BLaER1 treated with 17β-estradiol and CSF1 and Interleukin-3, amounts not matched to agents 10 nM and 100 nM (cell line): Measurements from ENCODE around the gene LCORL.

Experiments used
- H3K27ac ChIP-seq, 11 experiments: shearing (Covaris generic); formaldehyde crosslinking; 2 replicates each; pipeline ENCODE4 v1.8.1; 2022
- H3K27me3 ChIP-seq, 11 experiments: shearing (Covaris generic); formaldehyde crosslinking; 2 replicates each; pipeline ENCODE4 v1.8.1; 2022
- H3K36me3 ChIP-seq, 11 experiments: shearing (Covaris generic); formaldehyde crosslinking; 2 replicates each; pipeline ENCODE4 v1.8.1; 2022
- H3K4me1 ChIP-seq, 10 experiments: shearing (Covaris generic); formaldehyde crosslinking; 2 replicates each; pipeline ENCODE4 v1.8.1; 2022
- H3K4me2 ChIP-seq, 11 experiments: shearing (Covaris generic); formaldehyde crosslinking; 2 replicates each; pipeline ENCODE4 v1.8.1; 2022
- H3K4me3 ChIP-seq, 10 experiments: shearing (Covaris generic); formaldehyde crosslinking; 2 replicates each; pipeline ENCODE4 v1.8.1; 2022
- H3K9ac ChIP-seq, 11 experiments: shearing (Covaris generic); formaldehyde crosslinking; 2 replicates each; pipeline ENCODE4 v1.8.1; 2022
- H3K9me3 ChIP-seq, 11 experiments: shearing (Covaris generic); formaldehyde crosslinking; replicated peaks in 1 of 11; 2 replicates each; pipeline ENCODE4 v1.8.1; 2022
- H4K20me1 ChIP-seq, 11 experiments: shearing (Covaris generic); formaldehyde crosslinking; 2 replicates each; pipeline ENCODE4 v1.8.1; 2022
- Cebpa-rat ChIP-seq, 11 experiments: shearing (Covaris generic); IDR thresholded peaks; 2 replicates each; pipeline ENCODE4 v1.8.1; 2022

The LCORL gene

DNA sequence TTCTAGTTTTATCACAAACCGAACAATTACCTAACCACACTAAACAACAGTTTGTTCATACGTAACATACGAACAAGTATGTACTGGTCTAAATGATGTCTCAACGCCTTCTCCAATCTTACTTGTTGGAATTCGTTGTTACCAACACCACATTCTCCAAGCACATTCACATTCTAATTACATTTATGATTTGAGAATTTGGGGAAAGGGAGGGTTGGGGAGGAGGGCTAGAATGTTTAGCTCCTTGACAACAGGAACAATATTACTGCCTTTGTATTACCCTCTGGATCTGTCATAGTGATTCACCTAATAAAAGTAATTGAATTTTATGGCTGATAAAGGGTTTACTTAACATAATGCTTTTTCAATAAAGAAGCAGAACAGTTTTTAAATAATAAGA, 24.4 kb downstream of the LCORL start:
- Histone ChIP-seq H3K9me3 (peaks cover 7 to 57% (median 36%) of the 10 kb centered on the region in 11 experiments; a peak in 20 of 22 replicates), H3K4me3 (no peak overlapping the region), H3K9ac (no peak overlapping the region), H3K4me2 (no peak overlapping the region), H3K4me1 (no peaks in the 10 kb centered on the region), H3K36me3 (peaks cover 0 to 32% (median 8%) of the 10 kb centered on the region in 11 experiments; a peak in 11 of 22 replicates), H3K27me3 (no peaks in the 10 kb centered on the region), H4K20me1 (peaks cover 0 to 91% (median 16%) of the 10 kb centered on the region in 11 experiments; a peak in 10 of 22 replicates), H3K27ac (no peak overlapping the region)
- TF ChIP-seq Cebpa-rat (IDR thresholded peaks at IDR 0.05): no peak

DNA sequence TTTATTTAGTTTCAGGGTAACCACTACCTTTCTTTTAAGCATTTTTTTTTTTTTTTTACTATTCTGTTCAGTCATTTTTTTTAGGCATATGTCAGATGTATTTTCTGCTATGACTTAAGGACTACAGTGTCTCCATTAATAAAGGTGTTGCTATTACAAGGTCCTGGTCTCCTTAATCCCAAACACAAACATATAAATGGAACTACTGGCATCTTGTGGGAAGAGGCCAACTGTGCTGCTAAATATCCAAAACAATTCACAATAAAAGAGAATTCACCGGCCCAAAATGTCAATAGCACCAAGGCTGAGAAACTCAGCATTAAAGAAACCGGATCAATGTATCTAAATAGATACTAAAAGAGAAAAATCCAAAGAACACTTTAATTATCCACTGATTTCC, 26.4 kb downstream of the LCORL start:
- Histone ChIP-seq H3K4me1 (no peaks in the 10 kb centered on the region), H3K36me3 (peaks cover under 1 to 39% (median 19%) of the 10 kb centered on the region in 11 experiments; a peak in 18 of 22 replicates), H3K9me3 (peaks cover 20 to 64% (median 45%) of the 10 kb centered on the region in 11 experiments), H3K4me2 (no peak overlapping the region), H3K27me3 (no peaks in the 10 kb centered on the region), H4K20me1 (peaks cover 0 to 82% (median 6%) of the 10 kb centered on the region in 11 experiments; a peak in 8 of 22 replicates), H3K27ac (no peak overlapping the region), H3K4me3 (no peak overlapping the region), H3K9ac (no peak overlapping the region)
- no peak for TF ChIP-seq Cebpa-rat (IDR thresholded peaks at IDR 0.05)

- no peak overlapping the region for H3K9ac ChIP-seq
- H3K4me3 ChIP-seq: 0 out of 20 replicates have a peak overlapping the region, but pooled peaks of 1 of the 10 experiments have one; percentile 8
- H3K27me3 ChIP-seq: no peaks in the 10 kb centered on the region
- H3K9me3 ChIP-seq: peaks cover 80 to 100% (median 97%) of the 10 kb centered on the region in 11 experiments
- peaks cover 33 to 84% (median 50%) of the 10 kb centered on the region in 11 experiments for H3K36me3 ChIP-seq
- no peak overlapping the region for H3K4me2 ChIP-seq
- H3K27ac ChIP-seq: no peak overlapping the region
- H4K20me1 ChIP-seq: 0 out of 22 replicates have a peak, but pooled peaks cover 0 to 4% (median 0%) of the 10 kb centered on the region in 11 experiments
- H3K4me1 ChIP-seq: no peaks in the 10 kb centered on the region
- no peak for TF ChIP-seq Cebpa-rat (IDR thresholded peaks at IDR 0.05)
Observed at GRCh38 chr4:17985832-17986231, 35.7 kb downstream of the LCORL start.

DNA sequence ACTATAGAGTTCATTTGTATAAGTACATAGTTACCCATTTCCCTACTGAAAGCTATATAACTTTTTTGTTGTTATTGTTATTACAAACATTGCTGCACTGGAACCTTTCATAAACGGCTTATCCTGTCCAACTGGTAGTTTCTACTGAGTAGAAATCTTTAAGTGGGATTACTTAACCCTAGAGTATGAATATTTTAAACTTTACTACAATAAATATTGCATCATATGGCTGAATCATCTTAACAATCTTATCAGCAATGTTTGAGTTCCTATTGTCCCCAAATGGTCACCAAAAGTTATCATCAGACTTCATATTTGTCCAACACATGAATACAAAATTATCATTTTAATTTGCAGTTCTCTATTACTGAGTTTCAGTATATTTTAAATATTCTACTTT, 40.5 kb downstream of the LCORL start:
- peaks cover 3 to 46% (median 20%) of the 10 kb centered on the region in 11 experiments; a peak in 21 of 22 replicates for H3K36me3 ChIP-seq
- peaks cover 0 to 23% (median 0%) of the 10 kb centered on the region in 11 experiments; a peak in 5 of 22 replicates for H4K20me1 ChIP-seq
- H3K27me3 ChIP-seq: no peaks in the 10 kb centered on the region
- no peak overlapping the region for H3K4me2 ChIP-seq
- peaks cover 49 to 85% (median 81%) of the 10 kb centered on the region in 11 experiments for H3K9me3 ChIP-seq
- no peak for TF ChIP-seq Cebpa-rat (IDR thresholded peaks at IDR 0.05)
- no peaks in the 10 kb centered on the region for H3K4me1 ChIP-seq
- no peak overlapping the region for H3K4me3 ChIP-seq
- no peak overlapping the region for H3K9ac ChIP-seq
- no peak overlapping the region for H3K27ac ChIP-seq

DNA sequence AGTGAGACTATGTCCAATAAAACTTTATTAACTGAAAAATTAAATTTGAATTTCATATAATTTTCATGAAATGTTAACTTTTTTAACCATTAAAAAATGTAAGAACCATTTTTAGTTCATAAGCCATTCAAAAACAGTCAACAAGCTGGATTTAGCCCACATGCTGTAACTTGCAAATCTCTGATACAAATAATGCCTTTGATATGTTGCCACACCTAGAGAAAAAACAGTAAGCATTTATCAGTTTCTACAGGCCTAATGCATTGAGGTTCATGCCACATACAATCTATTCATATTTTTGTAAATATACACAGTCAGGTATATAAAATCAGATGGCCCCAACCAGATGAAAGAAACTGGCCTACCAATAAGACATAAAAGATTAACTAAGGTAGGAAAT, 52.8 kb downstream of the LCORL start:
- Histone ChIP-seq H3K36me3 (peaks cover 5 to 40% (median 23%) of the 10 kb centered on the region in 11 experiments; a peak in 18 of 22 replicates), H3K27ac (no peak overlapping the region), H3K27me3 (no peaks in the 10 kb centered on the region), H3K4me1 (no peaks in the 10 kb centered on the region), H3K9ac (no peak overlapping the region), H4K20me1 (peaks cover 0 to 66% (median 2%) of the 10 kb centered on the region in 11 experiments; a peak in 7 of 22 replicates), H3K4me2 (no peak overlapping the region), H3K4me3 (no peak overlapping the region), H3K9me3 (peaks cover 0 to 3% (median 0%) of the 10 kb centered on the region in 11 experiments; a peak in 1 of 22 replicates)
- TF ChIP-seq Cebpa-rat (IDR thresholded peaks at IDR 0.05): no peak

GRCh38 chr4:17967078-17967477, 54.5 kb downstream of the LCORL start:
- no peak for TF ChIP-seq Cebpa-rat (IDR thresholded peaks at IDR 0.05)
- Histone ChIP-seq H3K4me2 (no peak overlapping the region), H3K9me3 (peaks cover 0 to 3% (median 0%) of the 10 kb centered on the region in 11 experiments; a peak in 1 of 22 replicates), H3K27ac (no peak overlapping the region), H3K4me3 (no peak overlapping the region), H3K27me3 (no peaks in the 10 kb centered on the region), H3K36me3 (peaks cover 6 to 46% (median 28%) of the 10 kb centered on the region in 11 experiments; a peak in 19 of 22 replicates), H3K9ac (no peak overlapping the region), H4K20me1 (peaks cover 0 to 68% (median 4%) of the 10 kb centered on the region in 11 experiments; a peak in 7 of 22 replicates), H3K4me1 (no peaks in the 10 kb centered on the region)

DNA sequence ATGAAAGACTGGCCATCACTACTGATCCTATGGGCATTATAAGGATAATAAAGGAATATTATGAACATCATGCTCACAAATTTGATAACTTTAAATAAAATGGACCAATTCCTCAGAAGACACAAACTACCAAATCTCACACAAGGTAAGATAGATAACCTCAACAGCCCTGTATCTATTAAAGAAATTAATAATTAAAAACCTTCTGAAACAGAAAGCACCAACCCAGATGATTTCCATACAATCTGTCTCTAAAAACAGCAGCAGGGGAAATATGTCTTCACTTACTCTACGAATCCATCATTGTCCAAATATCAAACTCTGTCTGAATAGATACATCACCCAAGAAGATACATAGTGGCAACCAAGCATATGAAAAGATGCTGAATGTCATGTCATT, 55.2 kb downstream of the LCORL start:
- no peak for TF ChIP-seq Cebpa-rat (IDR thresholded peaks at IDR 0.05)

DNA sequence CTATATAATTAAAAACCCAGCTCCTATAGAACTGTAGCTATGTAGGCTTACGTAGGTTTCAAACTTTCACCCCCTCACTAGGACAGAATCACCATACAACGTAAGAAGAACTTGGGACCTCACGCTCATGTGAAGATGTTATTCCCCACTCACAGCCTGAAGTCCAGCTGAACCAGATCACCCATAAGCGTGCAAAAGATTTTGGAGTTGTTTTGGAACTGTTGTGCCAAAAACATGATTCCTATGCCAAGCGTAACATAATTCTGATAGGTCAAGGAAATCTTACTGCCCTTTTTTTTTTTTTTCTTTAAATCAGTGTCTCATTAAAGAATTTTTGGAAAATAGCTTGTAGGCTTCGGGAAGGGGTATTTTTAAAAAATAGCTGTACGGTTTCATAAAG, 57.0 kb downstream of the LCORL start:
- H4K20me1 ChIP-seq: peaks cover 0 to 55% (median 0%) of the 10 kb centered on the region in 11 experiments; a peak in 5 of 22 replicates
- no peak for TF ChIP-seq Cebpa-rat (IDR thresholded peaks at IDR 0.05)
- no peaks in the 10 kb centered on the region for H3K4me1 ChIP-seq
- no peak overlapping the region for H3K4me2 ChIP-seq
- H3K27me3 ChIP-seq: no peaks in the 10 kb centered on the region
- peaks cover 0 to 3% (median 0%) of the 10 kb centered on the region in 11 experiments; a peak in 1 of 22 replicates for H3K9me3 ChIP-seq
- H3K36me3 ChIP-seq: peaks cover 13 to 55% (median 40%) of the 10 kb centered on the region in 11 experiments; a peak in 20 of 22 replicates
- no peak overlapping the region for H3K9ac ChIP-seq
- H3K4me3 ChIP-seq: no peak overlapping the region
- H3K27ac ChIP-seq: no peak overlapping the region

More for the DNA sequence above, 55.2 kb downstream of the LCORL start:
- no peak overlapping the region for H3K4me2 ChIP-seq
- H3K9me3 ChIP-seq: peaks cover 0 to 3% (median 0%) of the 10 kb centered on the region in 11 experiments; a peak in 1 of 22 replicates
- H3K4me1 ChIP-seq: no peaks in the 10 kb centered on the region
- H3K36me3 ChIP-seq: peaks cover 11 to 53% (median 36%) of the 10 kb centered on the region in 11 experiments; a peak in 20 of 22 replicates
- H3K27me3 ChIP-seq: no peaks in the 10 kb centered on the region
- H3K27ac ChIP-seq: no peak overlapping the region
- peaks cover 0 to 68% (median 4%) of the 10 kb centered on the region in 11 experiments; a peak in 7 of 22 replicates for H4K20me1 ChIP-seq
- no peak overlapping the region for H3K4me3 ChIP-seq
- no peak overlapping the region for H3K9ac ChIP-seq

- Histone ChIP-seq H3K4me3 (no peak overlapping the region), H3K36me3 (peaks cover 37 to 65% (median 53%) of the 10 kb centered on the region in 11 experiments), H3K27me3 (no peaks in the 10 kb centered on the region), H3K9ac (no peak overlapping the region), H4K20me1 (peaks cover 0 to 39% (median 0%) of the 10 kb centered on the region in 11 experiments; a peak in 5 of 22 replicates), H3K27ac (no peak overlapping the region), H3K4me2 (no peak overlapping the region), H3K9me3 (peaks cover 0 to 6% (median 4%) of the 10 kb centered on the region in 11 experiments; a peak in 10 of 22 replicates), H3K4me1 (no peaks in the 10 kb centered on the region)
- no peak for TF ChIP-seq Cebpa-rat (IDR thresholded peaks at IDR 0.05)
Observed at GRCh38 chr4:17962171-17962570, 59.4 kb downstream of the LCORL start.
